Lower leg skin (tissue), 3 donors: ENCODE results near the gene USP2.

Source experiments
- CTCF ChIP-seq, 3 donors: fragments of 450-650 bp; IDR thresholded peaks; one replicate each; pipeline ENCODE4 v1.5.1; 2016; ENCODE audit warnings: antibody characterized with exemption in 3 of 3, mild to moderate bottlenecking in 3 of 3, moderate library complexity in 2 of 3
- POLR2A ChIP-seq, 2 donors: fragments of 450-650 bp; IDR thresholded peaks; one replicate each; pipeline ENCODE4 v1.6.1; 2016 to 2017; ENCODE audit warnings: antibody characterized with exemption in 2 of 2, mild to moderate bottlenecking in 1 of 2, moderate library complexity in 1 of 2

GRCh38 chr11:119342362-119343130, 38.9 kb downstream of the USP2 start:
- TF ChIP-seq CTCF (IDR thresholded peaks at IDR 0.05) (no peak), POLR2A (IDR thresholded peaks at IDR 0.05) (no peak)
